Stomach (tissue), 9 donors: ENCODE measurements around the gene ALDH3B1. TPM values are rescaled to one million over a fixed set of nuclear protein-coding genes. Genes with fewer than 3 reads are reported as not detected.

Experiments
- DNase-seq, 2 donors: peaks; one replicate each; pipeline versions ENCODE4 v3.0.0 to v3.0.0-alpha.2; 2013 to 2019
- H3K27ac ChIP-seq, 5 donors: fragments of 200-600 bp in 4 of 5; sonication (generic) in 4 of 5; one replicate each; pipeline ENCODE4 v1.5.1; 2013 to 2019; ENCODE audit warnings: mild to moderate bottlenecking in 1 of 5, moderate library complexity in 1 of 5
- H3K27me3 ChIP-seq, 3 donors: fragments of 200-600 bp; sonication (generic); one replicate each; pipeline ENCODE4 v1.5.1; 2017 to 2019; ENCODE audit warnings: mixed run types in 1 of 3
- H3K36me3 ChIP-seq, 4 donors: fragments of 200-600 bp; sonication (generic); 1 replicate in 3 of 4; 2 replicates in 1 of 4; pipeline ENCODE4 v1.5.1; 2016 to 2019
- H3K4me1 ChIP-seq, 4 donors: fragments of 200-600 bp; sonication (generic); one replicate each; pipeline ENCODE4 v1.5.1; 2016 to 2019
- H3K4me3 ChIP-seq, 4 donors: fragments of 200-600 bp; sonication (generic) in 3 of 4; one replicate each; pipeline ENCODE4 v1.5.1; 2016 to 2019; ENCODE audit warnings: mild to moderate bottlenecking in 1 of 4
- H3K9me3 ChIP-seq, 4 donors: fragments of 200-600 bp; sonication (generic); one replicate each; pipeline ENCODE4 v1.5.1; 2016 to 2019
- EP300 ChIP-seq: sonication (generic); formaldehyde crosslinking; IDR thresholded peaks from one replicate; pipeline ENCODE4 v1.6.1; 2017; ENCODE audit warnings: antibody characterized with exemption
- POLR2A ChIP-seq, 4 donors: fragments of 450-650 bp; IDR thresholded peaks; one replicate each; pipeline ENCODE4 v1.6.1; 2016; ENCODE audit warnings: antibody characterized with exemption in 4 of 4, control low read depth in 2 of 4, mild to moderate bottlenecking in 1 of 4, moderate library complexity in 1 of 4
- POLR2AphosphoS5 ChIP-seq, 3 donors: sonication (generic); formaldehyde crosslinking; IDR thresholded peaks; one replicate each; pipeline ENCODE4 v1.6.1; 2016; ENCODE audit warnings: antibody characterized with exemption in 3 of 3
- WGBS, 5 donors: extraction: QIAGEN DNeasy Blood & Tissue Kit in 3 of 5; methylation state at CpG; one replicate each; pipeline versions ENCODE4 v1.1.5 to v1.1.7; 2013 to 2018; 5-methylcytosine and 5-hydroxymethylcytosine counted together
- intact Hi-C: fragments of 100-400 bp; cut with DNase I; formaldehyde crosslinking; loops from one replicate; pipeline ENCODE4 v1.15.1; 2023; ENCODE audit warnings: low total_unique reads
- polyA plus RNA-seq, 3 donors: library from polyadenylated mRNA; stranded (reverse); fragments of 200-250 nt; gene quantifications; one replicate each; pipeline ENCODE4 v1.2.3, GENCODE V29; 2013
- total RNA-seq, 5 donors: library from RNA; depleted of rRNA; stranded (reverse); fragments of >200 nt; gene quantifications; one replicate each; pipeline versions ENCODE4 v1.1.0 to v1.2.3, GENCODE V29; 2014 to 2016
- TF ChIP-seq, protein P1 (sequence below), 7 experiments: fragments of 450-650 bp in 4 of 7; fragments of 200-600 bp in 3 of 7; sonication (generic) in 3 of 7; IDR thresholded peaks; one replicate each; pipeline ENCODE4 v1.5.1; 2016 to 2019; ENCODE audit warnings: antibody characterized with exemption in 7 of 7, control low read depth in 2 of 7, mild to moderate bottlenecking in 1 of 7
- donor health status: healthy with polysubstance abuse.
- donor health status: Bipolar disorder and iron deficiency.
- donor health status: healthy.

ALDH3B1 gene
- total and polyA plus RNA-seq, 8 donors, result 2.9 to 55.0 (median 13.0) TPM

- TF ChIP-seq POLR2AphosphoS5 (IDR thresholded peaks at IDR 0.05) (no peak), POLR2A (IDR thresholded peaks at IDR 0.05) (no peak), EP300 (no peak)
- TF ChIP-seq, protein P1, sequence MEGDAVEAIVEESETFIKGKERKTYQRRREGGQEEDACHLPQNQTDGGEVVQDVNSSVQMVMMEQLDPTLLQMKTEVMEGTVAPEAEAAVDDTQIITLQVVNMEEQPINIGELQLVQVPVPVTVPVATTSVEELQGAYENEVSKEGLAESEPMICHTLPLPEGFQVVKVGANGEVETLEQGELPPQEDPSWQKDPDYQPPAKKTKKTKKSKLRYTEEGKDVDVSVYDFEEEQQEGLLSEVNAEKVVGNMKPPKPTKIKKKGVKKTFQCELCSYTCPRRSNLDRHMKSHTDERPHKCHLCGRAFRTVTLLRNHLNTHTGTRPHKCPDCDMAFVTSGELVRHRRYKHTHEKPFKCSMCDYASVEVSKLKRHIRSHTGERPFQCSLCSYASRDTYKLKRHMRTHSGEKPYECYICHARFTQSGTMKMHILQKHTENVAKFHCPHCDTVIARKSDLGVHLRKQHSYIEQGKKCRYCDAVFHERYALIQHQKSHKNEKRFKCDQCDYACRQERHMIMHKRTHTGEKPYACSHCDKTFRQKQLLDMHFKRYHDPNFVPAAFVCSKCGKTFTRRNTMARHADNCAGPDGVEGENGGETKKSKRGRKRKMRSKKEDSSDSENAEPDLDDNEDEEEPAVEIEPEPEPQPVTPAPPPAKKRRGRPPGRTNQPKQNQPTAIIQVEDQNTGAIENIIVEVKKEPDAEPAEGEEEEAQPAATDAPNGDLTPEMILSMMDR (IDR thresholded peaks at IDR 0.05), result no peak
- DNase-seq, result no peak
- Histone ChIP-seq H3K4me1 (no peaks in the 10 kb centered on the region), H3K9me3 (no peaks in the 10 kb centered on the region), H3K4me3 (no peak overlapping the region), H3K27ac (no peak overlapping the region), H3K27me3 (no peaks in the 10 kb centered on the region), H3K36me3 (peaks cover 78 to 100% (median 100%) of the 10 kb centered on the region in 4 donors)
- WGBS, 5 donors, result 67 to 81% (median 71%) methylated on average over 3 of the region's 3 CpGs
- intact Hi-C loops, result no loop called here
These were observed 56.6 kb downstream of the ALDH3B1 start for GRCh38 chr11:68066742-68067141.

- no peak for DNase-seq
These were observed 57.9 kb downstream of the ALDH3B1 start for GRCh38 chr11:68067991-68068390.

GRCh38 chr11:68071281-68072048, 61.3 kb downstream of the ALDH3B1 start:
- intact Hi-C loops, result no loop called here
- Histone ChIP-seq H3K4me3 (no peak overlapping the region), H3K27ac (no peak overlapping the region), H3K4me1 (peaks cover 0 to 9% (median 2%) of the 10 kb centered on the region in 4 donors), H3K27me3 (no peaks in the 10 kb centered on the region), H3K36me3 (peaks cover 51 to 92% (median 89%) of the 10 kb centered on the region in 4 donors), H3K9me3 (no peaks in the 10 kb centered on the region)
- TF ChIP-seq POLR2A (IDR thresholded peaks at IDR 0.05) (no peak), POLR2AphosphoS5 (IDR thresholded peaks at IDR 0.05) (no peak), EP300 (no peak)
- TF ChIP-seq, protein P1 (IDR thresholded peaks at IDR 0.05), result no peak
- DNase-seq, result no peak
- 70 to 88% (median 78%) methylated on average over 2 to 3 of the region's 3 CpGs for WGBS, 5 donors

More at GRCh38 chr11:68067991-68068390, 57.9 kb downstream of the ALDH3B1 start:
- no peaks in the 10 kb centered on the region for H3K27me3 ChIP-seq
- no peaks in the 10 kb centered on the region for H3K4me1 ChIP-seq
- no peaks in the 10 kb centered on the region for H3K9me3 ChIP-seq
- 88 to 95% (median 89%) methylated on average over 5 of the region's 5 CpGs for WGBS, 5 donors
- no peak overlapping the region for H3K4me3 ChIP-seq
- no peak for TF ChIP-seq POLR2AphosphoS5 (IDR thresholded peaks at IDR 0.05)
- TF ChIP-seq POLR2A (IDR thresholded peaks at IDR 0.05), result no peak
- TF ChIP-seq, protein P1 (IDR thresholded peaks at IDR 0.05), result no peak
- TF ChIP-seq EP300, result no peak
- H3K27ac ChIP-seq, result no peak overlapping the region
- peaks cover 77 to 100% (median 100%) of the 10 kb centered on the region in 4 donors for H3K36me3 ChIP-seq
- intact Hi-C loops, result no loop called here

- no peak overlapping the region for H3K4me3 ChIP-seq
- 54 to 81% (median 65%) methylated on average over 10 of the region's 10 CpGs for WGBS, 5 donors
- peaks cover 0 to 27% (median 23%) of the 10 kb centered on the region in 4 donors for H3K4me1 ChIP-seq
- H3K27ac ChIP-seq, result no peak overlapping the region
- H3K9me3 ChIP-seq, result no peaks in the 10 kb centered on the region
- TF ChIP-seq EP300 (no peak), POLR2A (IDR thresholded peaks at IDR 0.05) (no peak), POLR2AphosphoS5 (IDR thresholded peaks at IDR 0.05) (no peak)
- TF ChIP-seq, protein P1 (IDR thresholded peaks at IDR 0.05), result no peak
- peaks cover 23 to 80% (median 70%) of the 10 kb centered on the region in 4 donors for H3K36me3 ChIP-seq
- no peak for DNase-seq
- intact Hi-C loops, result no loop called here
- no peaks in the 10 kb centered on the region for H3K27me3 ChIP-seq
These were observed 64.6 kb downstream of the ALDH3B1 start for GRCh38 chr11:68074584-68075352.
